Suppressor macrophage treated with lipopolysaccharide for 1 hour (primary cell): ENCODE results near the gene SAMD10.
"Not testable (repeated sequence)": the region's sequence is repeated elsewhere in the genome, so short reads cannot be mapped to it uniquely, and the experiment has no call there.

Experiments used
- DNase-seq, 3 donors: peaks; one replicate each; pipeline ENCODE4 v3.0.0-alpha.2; 2020 to 2022

The SAMD10 gene

GRCh38 chr20:64000906-64001305 is 21.5 kb upstream of the SAMD10 start:
- DNase-seq, result no peak

DNA sequence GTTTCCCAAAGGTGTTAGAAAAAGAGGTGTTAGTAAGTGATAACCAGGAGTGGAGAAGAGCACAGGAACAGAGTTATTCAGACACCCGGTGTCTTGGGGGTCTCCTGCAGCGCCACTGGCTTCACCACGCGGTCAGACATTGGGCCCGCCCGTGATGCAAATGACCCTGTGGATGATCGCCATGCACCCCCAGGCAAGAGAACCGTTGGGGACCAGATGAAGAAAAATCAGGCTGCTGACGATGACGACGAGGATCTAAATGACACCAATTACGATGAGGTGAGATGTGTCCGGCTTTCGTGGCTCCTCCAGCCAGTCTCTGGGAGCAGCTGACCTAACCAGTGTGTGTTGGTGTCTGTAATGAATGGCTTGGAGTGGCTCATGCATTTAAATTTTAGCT is 3.5 kb upstream of the SAMD10 start:
- DNase-seq, result no peak

GRCh38 chr20:63980806-63981728 is 1.6 kb upstream of the SAMD10 start, which contains the start of gene PRPF6:
TSS of gene PRPF6 (plus strand) at chr20:63981132. CDS start at chr20:63981246, 114 bp downstream.
- peak; percentile 99 to 100 (median 100) for DNase-seq

DNA sequence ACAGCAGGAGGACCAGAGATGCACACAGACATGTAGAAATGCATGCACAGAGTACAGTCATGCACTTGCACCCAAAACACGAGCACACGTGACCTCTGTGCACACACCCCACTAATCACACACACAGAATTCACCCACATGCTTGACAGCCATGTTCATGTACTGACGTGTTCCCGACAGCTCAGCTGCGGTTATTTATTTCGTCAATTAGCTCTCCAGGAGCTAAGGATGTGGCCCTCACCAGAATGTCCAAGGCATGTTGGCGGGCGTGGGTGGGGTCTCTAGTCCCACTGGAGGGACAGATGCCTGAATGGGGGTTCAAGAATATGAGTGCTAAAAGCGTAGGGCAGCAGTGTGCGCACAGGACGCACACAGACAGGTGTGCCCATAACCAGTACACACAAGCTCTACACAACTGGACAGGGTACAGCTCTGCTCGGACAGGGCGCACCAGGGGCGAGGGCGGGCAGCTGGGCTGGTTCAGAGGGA is 919 bp upstream of the SAMD10 start:
- DNase-seq, result no peak

GRCh38 chr20:63979229-63979556 is 249 bp downstream of the SAMD10 start:
- no peak for DNase-seq

GRCh38 chr20:63978319-63979228 is 868 bp downstream of the SAMD10 start:
- peak; percentile 40 to 62 (median 40) for DNase-seq

DNA sequence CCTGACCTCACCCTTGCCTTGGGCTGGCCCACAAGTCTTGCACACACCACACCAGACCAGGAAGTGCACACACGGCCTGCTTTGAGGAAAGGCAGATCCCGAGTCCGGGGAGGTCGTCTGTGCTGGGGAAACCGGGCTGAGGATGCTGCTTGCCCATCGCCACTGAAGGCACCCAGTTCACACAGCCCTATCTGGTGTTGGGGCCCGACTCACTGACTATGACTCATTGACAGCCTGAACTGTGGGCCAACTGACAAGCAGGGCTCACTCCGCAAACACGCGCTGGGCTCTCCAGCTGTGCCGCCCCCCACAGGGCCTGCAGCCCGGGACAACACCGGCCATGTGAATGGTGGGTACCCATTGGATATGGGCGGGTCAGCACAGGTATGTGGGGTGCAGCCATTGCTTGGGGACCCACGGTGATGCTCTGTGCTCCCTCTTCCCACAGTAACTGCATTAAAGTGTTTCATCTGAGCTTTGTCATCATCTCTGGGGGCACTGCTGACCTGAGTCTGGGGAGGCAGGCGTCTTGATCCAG is 1.6 kb downstream of the SAMD10 start:
- DNase-seq, result peak; percentile 66 to 72 (median 69)

DNA sequence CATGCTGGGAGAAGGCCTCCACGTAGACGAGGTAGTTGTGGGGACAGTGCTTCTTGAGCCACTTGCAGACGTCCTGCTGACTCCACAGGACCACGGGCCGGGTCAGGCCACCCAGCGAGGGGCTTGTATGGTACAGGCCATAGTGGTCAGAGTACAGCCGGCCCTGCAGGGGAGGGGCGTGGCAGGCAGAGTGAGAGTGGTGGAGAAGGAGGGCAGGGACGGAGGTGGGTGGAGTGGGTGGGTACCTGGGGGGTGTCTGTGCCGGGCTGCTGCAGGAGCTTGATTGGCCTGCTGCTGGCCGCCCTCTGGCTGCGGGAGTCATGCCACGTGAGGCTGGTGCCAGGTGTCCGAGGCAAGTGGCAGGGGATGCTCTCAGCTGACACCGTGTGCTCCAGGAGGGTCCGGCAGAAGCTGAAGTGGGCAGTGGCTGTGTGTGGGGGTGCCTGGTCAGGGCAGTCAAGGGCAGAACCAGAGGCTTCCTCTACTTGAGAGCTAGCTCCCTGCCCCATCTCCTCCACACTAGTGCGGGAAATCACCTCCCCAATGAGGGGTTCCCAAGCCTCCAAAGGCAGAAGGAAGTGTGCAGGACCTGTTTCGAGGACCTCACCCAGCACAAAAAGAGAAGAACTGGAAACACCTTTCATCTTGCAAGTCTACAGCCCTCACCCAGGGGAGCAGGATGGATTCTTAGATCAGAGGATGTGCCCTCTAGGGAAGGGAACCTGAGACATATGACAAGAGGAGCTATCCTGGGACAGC is 2.3 kb downstream of the SAMD10 start:
- DNase-seq, result peak; percentile 54

DNA sequence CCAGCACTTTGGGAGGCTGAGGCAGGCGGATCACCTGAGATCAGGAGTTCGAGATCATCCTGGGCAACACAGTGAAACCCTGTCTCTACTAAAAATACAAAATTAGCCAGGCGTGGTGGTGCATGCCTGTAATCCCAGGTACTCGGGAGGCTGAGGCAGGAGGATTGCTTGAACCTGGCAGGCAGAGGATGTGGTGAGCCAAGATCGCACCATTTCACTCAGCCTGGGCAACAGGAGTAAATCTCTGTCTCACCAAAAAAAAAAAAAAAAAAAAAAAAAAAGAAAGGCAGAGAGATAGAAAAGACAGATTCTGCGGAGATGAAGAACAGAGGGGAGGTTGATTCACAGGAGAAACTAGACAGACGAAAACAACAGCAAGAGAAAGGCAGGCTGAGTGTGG is 2.9 kb downstream of the SAMD10 start:
- not testable (repeated sequence) for DNase-seq

GRCh38 chr20:63974402-63975200 is 4.8 kb downstream of the SAMD10 start:
- no peak for DNase-seq

DNA sequence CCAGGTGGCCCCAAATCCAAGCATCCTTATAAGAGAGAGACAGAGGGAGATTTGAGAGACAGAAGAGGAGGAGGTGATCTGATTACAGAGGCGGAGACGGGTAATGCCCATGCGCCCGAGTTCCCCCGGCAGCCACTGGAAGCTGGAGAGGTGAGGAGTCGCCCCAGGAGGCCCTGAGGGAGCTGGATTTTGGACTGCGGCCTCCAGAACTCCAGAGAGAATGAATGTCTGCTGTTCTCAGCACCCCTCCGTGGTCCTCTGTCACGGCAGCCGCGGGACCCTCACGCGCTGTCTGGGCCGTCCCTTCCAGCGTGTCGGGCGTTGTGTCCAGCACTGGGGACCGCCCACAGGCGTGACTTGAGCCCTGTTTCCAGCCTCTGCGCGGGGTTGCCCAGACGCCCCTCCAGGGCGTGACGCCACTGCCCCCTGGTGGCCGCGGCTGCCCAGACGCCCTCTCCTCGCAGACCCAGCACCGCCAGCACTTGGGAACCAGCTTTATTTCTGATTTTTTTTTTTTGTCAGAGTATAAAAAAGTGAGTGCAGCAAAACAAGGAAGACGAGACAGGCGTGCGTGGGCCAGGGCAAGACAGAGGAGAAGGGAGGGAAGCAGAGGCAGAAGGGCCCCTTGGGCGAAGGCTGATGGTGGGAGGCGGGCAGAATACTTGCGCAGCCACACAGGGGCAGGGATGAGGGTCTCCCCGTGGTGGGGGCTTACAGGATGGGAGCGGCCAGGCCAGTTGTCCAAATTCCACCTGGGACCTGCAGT is 5.6 kb downstream of the SAMD10 start:
- DNase-seq, result peak; percentile 92 to 97 (median 94)

DNA sequence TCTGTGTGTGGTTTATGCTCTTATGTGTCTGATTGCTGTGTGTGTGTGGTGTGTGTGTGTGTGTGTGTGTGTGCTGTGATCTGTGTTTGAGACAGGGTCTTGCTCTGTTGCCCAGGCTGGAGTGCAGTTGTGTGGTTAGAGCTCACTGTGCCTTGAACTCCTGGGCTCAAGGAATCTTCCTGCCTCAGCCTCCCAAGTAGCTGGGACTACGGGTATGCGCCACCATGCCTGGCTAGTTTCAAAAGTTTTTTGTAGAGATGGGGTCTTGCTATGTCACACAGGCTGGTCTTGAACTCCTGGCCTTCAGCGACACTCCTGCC is 6.3 kb downstream of the SAMD10 start:
- no peak for DNase-seq

- no peak for DNase-seq
These were observed 6.9 kb downstream of the SAMD10 start for GRCh38 chr20:63972312-63973159.

- not testable (repeated sequence) for DNase-seq
These were observed 7.5 kb downstream of the SAMD10 start for GRCh38 chr20:63971960-63972311.

DNA sequence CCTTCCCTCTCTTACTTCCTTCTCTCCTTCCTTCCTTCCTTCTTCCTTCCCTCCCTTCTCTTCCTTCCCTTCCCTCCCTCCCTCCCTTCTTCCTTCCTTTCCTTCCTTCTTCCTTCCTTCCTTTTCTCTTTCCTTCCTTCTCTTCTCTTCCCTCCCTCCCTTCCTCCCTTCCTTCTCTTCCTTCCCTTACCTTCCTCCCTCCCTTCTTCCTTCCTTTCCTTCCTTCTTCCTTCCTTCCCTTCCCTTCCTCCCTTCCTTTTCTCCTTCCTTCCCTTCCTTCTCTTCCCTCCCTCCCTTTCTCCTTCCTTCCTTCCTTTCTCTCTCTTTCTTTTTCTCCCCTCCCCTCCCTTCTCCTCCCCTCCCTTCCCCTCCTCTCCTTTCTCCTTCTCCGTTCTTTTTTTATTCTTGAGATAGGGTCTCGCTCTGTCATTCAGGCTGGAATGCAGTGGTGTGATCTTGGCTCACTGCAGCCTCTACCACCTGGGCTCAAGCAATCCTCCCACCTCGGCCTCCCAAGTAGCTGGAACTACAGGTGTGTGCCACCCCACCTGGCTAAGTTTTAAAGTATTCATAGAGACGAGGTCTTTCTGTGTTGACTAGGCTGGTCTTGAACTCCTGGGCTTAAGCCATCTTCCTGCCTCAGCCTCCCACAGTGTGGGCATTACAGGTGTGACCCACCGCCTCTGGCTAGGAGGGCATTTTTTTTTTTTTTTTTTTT is 8.6 kb downstream of the SAMD10 start:
- DNase-seq, result no peak

DNA sequence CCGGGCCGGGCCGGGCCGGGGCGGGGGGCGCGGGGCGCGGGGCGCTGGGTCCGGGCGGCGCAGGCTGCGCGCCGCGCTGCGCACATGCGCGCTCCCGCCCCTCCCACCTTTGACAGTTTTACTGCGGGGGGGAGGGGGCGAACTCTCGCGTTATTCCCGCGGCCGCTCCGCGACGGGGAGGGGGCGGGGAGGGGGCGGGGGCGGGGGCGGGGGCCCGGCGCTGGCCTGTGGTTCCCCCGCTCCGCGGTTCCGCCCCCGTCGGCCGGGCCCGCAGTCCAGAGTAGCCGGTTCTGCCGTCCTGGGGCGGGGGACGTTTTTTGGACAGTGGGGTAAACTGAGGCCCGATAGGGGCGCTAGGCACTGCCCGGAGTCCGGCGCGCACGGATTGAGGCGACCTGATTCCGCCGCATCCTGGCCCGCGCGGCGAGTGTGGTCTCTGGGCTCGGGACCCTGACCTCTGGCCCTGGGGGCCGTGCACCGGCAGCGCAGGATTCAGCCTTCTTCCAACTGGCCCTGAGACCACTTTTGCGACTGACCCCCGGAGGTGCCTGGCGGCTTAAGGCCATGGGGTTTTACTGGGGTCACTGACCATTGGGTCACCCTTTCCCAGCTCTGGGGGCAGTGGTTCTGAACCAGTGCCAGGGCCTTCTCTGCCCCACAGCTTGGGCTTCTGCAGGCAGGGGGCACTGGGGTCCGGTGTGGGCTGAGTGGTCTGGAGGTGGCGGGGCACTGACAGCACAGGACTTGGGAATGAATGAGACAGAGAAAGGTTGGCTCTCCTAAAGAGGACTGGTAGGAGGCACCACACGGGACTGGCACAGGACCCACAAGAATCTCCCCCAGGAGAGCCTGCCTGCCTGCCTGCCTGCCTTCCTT is 9.4 kb downstream of the SAMD10 start, which contains the start of gene ZNF512B:
Gene ZNF512B (minus strand): TSS at position 93 of the 876 bp plus-strand sequence. CDS start 1,980 bp downstream, outside the sequence.
- DNase-seq, result peak in 2 of 3 donors; percentile 67 to 81

GRCh38 chr20:63968928-63969760 is 10.3 kb downstream of the SAMD10 start:
- DNase-seq, result no peak
